ENCODE measurements around the gene WASHC3.
"Not testable (repeated sequence)": the region's sequence is repeated elsewhere in the genome, so short reads cannot be mapped to it uniquely, and the experiment has no call there.

Gene WASHC3

GRCh38 chr12:102061560-102062418 is at the start of gene WASHC3:
TSS of gene WASHC3 (minus strand) at chr12:102061991. CDS start at chr12:102061962, 29 bp downstream.
- Mint-ChIP-seq H3K36me3 (ENCODE audit: low read depth) (peaks cover 35% of the 10 kb centered on the region), H3K4me3 (peak within 1 kb of the TSS; percentile 98), H3K27ac (peak within 1 kb of the TSS; percentile 100), H3K9me3 (no peaks in the 10 kb centered on the region), H3K4me1 (ENCODE audit: low read depth) (peaks cover 41% of the 10 kb centered on the region), H3K27me3 (ENCODE audit: low read depth) (no peaks in the 10 kb centered on the region)

- no peak overlapping the region for H3K4me3 Mint-ChIP-seq
- H3K27ac Mint-ChIP-seq, result no peak overlapping the region
- H3K36me3 Mint-ChIP-seq (ENCODE audit: low read depth), result peaks cover 52% of the 10 kb centered on the region
- H3K27me3 Mint-ChIP-seq (ENCODE audit: low read depth), result no peaks in the 10 kb centered on the region
- peaks cover 6% of the 10 kb centered on the region for H3K4me1 Mint-ChIP-seq (ENCODE audit: low read depth)
- peaks cover 11% of the 10 kb centered on the region for H3K9me3 Mint-ChIP-seq
Observed at GRCh38 chr12:102110782-102111181, 49.0 kb upstream of the WASHC3 start.

GRCh38 chr12:102107970-102108369 is 46.2 kb upstream of the WASHC3 start:
- no peak overlapping the region for H3K27ac Mint-ChIP-seq

GRCh38 chr12:102106905-102107304 is 45.1 kb upstream of the WASHC3 start:
- Mint-ChIP-seq H3K4me1 (ENCODE audit: low read depth) (peaks cover 8% of the 10 kb centered on the region), H3K27ac (no peak overlapping the region), H3K36me3 (ENCODE audit: low read depth) (peaks cover 84% of the 10 kb centered on the region), H3K27me3 (ENCODE audit: low read depth) (no peaks in the 10 kb centered on the region), H3K9me3 (peaks cover 33% of the 10 kb centered on the region), H3K4me3 (no peak overlapping the region)

More at GRCh38 chr12:102107970-102108369, 46.2 kb upstream of the WASHC3 start:
- Mint-ChIP-seq H3K36me3 (ENCODE audit: low read depth) (peaks cover 78% of the 10 kb centered on the region), H3K4me3 (no peak overlapping the region), H3K4me1 (ENCODE audit: low read depth) (peaks cover 6% of the 10 kb centered on the region), H3K27me3 (ENCODE audit: low read depth) (no peaks in the 10 kb centered on the region), H3K9me3 (peaks cover 27% of the 10 kb centered on the region)

GRCh38 chr12:102096855-102097254 is 35.1 kb upstream of the WASHC3 start:
- H3K36me3 Mint-ChIP-seq (ENCODE audit: low read depth), result peaks cover 25% of the 10 kb centered on the region
- H3K4me3 Mint-ChIP-seq, result no peak overlapping the region
- no peaks in the 10 kb centered on the region for H3K27me3 Mint-ChIP-seq (ENCODE audit: low read depth)
- peaks cover 11% of the 10 kb centered on the region for H3K4me1 Mint-ChIP-seq (ENCODE audit: low read depth)
- H3K27ac Mint-ChIP-seq, result no peak overlapping the region
- H3K9me3 Mint-ChIP-seq, result no peaks in the 10 kb centered on the region

- H3K27ac Mint-ChIP-seq, result no peak overlapping the region
- peaks cover 23% of the 10 kb centered on the region for H3K36me3 Mint-ChIP-seq (ENCODE audit: low read depth)
- H3K4me3 Mint-ChIP-seq, result no peak overlapping the region
Observed at GRCh38 chr12:102095677-102096263, 34.0 kb upstream of the WASHC3 start.

GRCh38 chr12:102093319-102093718 is 31.5 kb upstream of the WASHC3 start:
- H3K9me3 Mint-ChIP-seq, result peaks cover 5% of the 10 kb centered on the region
- no peak overlapping the region for H3K4me3 Mint-ChIP-seq
- H3K4me1 Mint-ChIP-seq (ENCODE audit: low read depth), result peaks cover 10% of the 10 kb centered on the region
- no peak overlapping the region for H3K27ac Mint-ChIP-seq
- no peaks in the 10 kb centered on the region for H3K27me3 Mint-ChIP-seq (ENCODE audit: low read depth)
- peaks cover 21% of the 10 kb centered on the region for H3K36me3 Mint-ChIP-seq (ENCODE audit: low read depth)

More at GRCh38 chr12:102095677-102096263, 34.0 kb upstream of the WASHC3 start:
- Mint-ChIP-seq H3K9me3 (no peaks in the 10 kb centered on the region), H3K4me1 (ENCODE audit: low read depth) (peaks cover 11% of the 10 kb centered on the region), H3K27me3 (ENCODE audit: low read depth) (no peaks in the 10 kb centered on the region)

- H3K9me3 Mint-ChIP-seq; H3K27ac Mint-ChIP-seq; H3K4me1 Mint-ChIP-seq (ENCODE audit: low read depth); H3K27me3 Mint-ChIP-seq (ENCODE audit: low read depth); H3K4me3 Mint-ChIP-seq: not testable (repeated sequence)
- peaks cover 16% of the 10 kb centered on the region for H3K36me3 Mint-ChIP-seq (ENCODE audit: low read depth)
Observed at GRCh38 chr12:102089228-102089835, 27.5 kb upstream of the WASHC3 start.

- H3K4me1 Mint-ChIP-seq (ENCODE audit: low read depth), result no peaks in the 10 kb centered on the region
Observed at GRCh38 chr12:102080842-102081241, 19.1 kb upstream of the WASHC3 start.

GRCh38 chr12:102072092-102072491 is 10.3 kb upstream of the WASHC3 start:
- not testable (repeated sequence) for H3K36me3 Mint-ChIP-seq (ENCODE audit: low read depth); H3K27ac Mint-ChIP-seq; H3K4me3 Mint-ChIP-seq; H3K27me3 Mint-ChIP-seq (ENCODE audit: low read depth); H3K9me3 Mint-ChIP-seq; H3K4me1 Mint-ChIP-seq (ENCODE audit: low read depth)

More at GRCh38 chr12:102080842-102081241, 19.1 kb upstream of the WASHC3 start:
- H3K9me3 Mint-ChIP-seq, result no peaks in the 10 kb centered on the region
- no peaks in the 10 kb centered on the region for H3K27me3 Mint-ChIP-seq (ENCODE audit: low read depth)
- H3K4me3 Mint-ChIP-seq, result no peak overlapping the region
- H3K27ac Mint-ChIP-seq, result no peak overlapping the region
- H3K36me3 Mint-ChIP-seq (ENCODE audit: low read depth), result peaks cover 40% of the 10 kb centered on the region

GRCh38 chr12:102069707-102070106 is 7.9 kb upstream of the WASHC3 start:
- H3K4me1 Mint-ChIP-seq (ENCODE audit: low read depth), result no peaks in the 10 kb centered on the region
- no peak overlapping the region for H3K27ac Mint-ChIP-seq
- H3K4me3 Mint-ChIP-seq, result no peak overlapping the region
- peaks cover 1% of the 10 kb centered on the region for H3K36me3 Mint-ChIP-seq (ENCODE audit: low read depth)
- no peaks in the 10 kb centered on the region for H3K27me3 Mint-ChIP-seq (ENCODE audit: low read depth)
- H3K9me3 Mint-ChIP-seq, result no peaks in the 10 kb centered on the region

GRCh38 chr12:102067574-102068258 is 5.9 kb upstream of the WASHC3 start:
- Mint-ChIP-seq H3K27ac (no peak overlapping the region), H3K27me3 (ENCODE audit: low read depth) (no peaks in the 10 kb centered on the region), H3K4me3 (no peak overlapping the region), H3K9me3 (no peaks in the 10 kb centered on the region), H3K36me3 (ENCODE audit: low read depth) (peaks cover 1% of the 10 kb centered on the region), H3K4me1 (ENCODE audit: low read depth) (peaks cover 8% of the 10 kb centered on the region)

- peaks cover 29% of the 10 kb centered on the region for H3K4me1 Mint-ChIP-seq (ENCODE audit: low read depth)
- no peak overlapping the region for H3K4me3 Mint-ChIP-seq
- no peak overlapping the region for H3K27ac Mint-ChIP-seq
- peaks cover 17% of the 10 kb centered on the region for H3K36me3 Mint-ChIP-seq (ENCODE audit: low read depth)
- H3K27me3 Mint-ChIP-seq (ENCODE audit: low read depth), result no peaks in the 10 kb centered on the region
- H3K9me3 Mint-ChIP-seq, result no peaks in the 10 kb centered on the region
Observed at GRCh38 chr12:102064476-102064875, 2.7 kb upstream of the WASHC3 start.

GRCh38 chr12:102063069-102063468 is 1.3 kb upstream of the WASHC3 start:
- H3K27me3 Mint-ChIP-seq (ENCODE audit: low read depth), result no peaks in the 10 kb centered on the region
- no peaks in the 10 kb centered on the region for H3K9me3 Mint-ChIP-seq
- peaks cover 39% of the 10 kb centered on the region for H3K4me1 Mint-ChIP-seq (ENCODE audit: low read depth)
- H3K27ac Mint-ChIP-seq, result no peak overlapping the region
- no peak overlapping the region for H3K4me3 Mint-ChIP-seq
- H3K36me3 Mint-ChIP-seq (ENCODE audit: low read depth), result peaks cover 24% of the 10 kb centered on the region

All from T-helper 1 cell treated with Interleukin-12 subunit alpha and Interleukin-12 subunit beta and Interleukin-4 antibody, amounts not matched to agents 30 μg/mL and 1 μg/mL, for 36 hours (primary cell).